Glomerular endothelial cell (primary cell): ENCODE results near the gene LRRC2. TPM values are rescaled to one million over a fixed set of nuclear protein-coding genes. Genes with fewer than 3 reads are reported as not detected.
A peak's percentile ranks its signal among the peaks of the same experiment; 100 is the strongest.
"Not testable (repeated sequence)": the region's sequence is repeated elsewhere in the genome, so short reads cannot be mapped to it uniquely, and the experiment has no call there.

ENCODE experiments used
- DNase-seq: peaks from one replicate; pipeline ENCODE4 v3.0.0-alpha.2; 2011; ENCODE audit warnings: low read depth, low spot score; ENCODE audit errors: extremely low read depth
- total RNA-seq: library from RNA; depleted of rRNA; stranded (reverse); fragments of >200 nt; gene quantifications from 2 replicates; pipeline ENCODE4 v1.2.3, GENCODE V29; 2015

LRRC2 gene
- total RNA-seq, 1 donor from 2014 or later: 0.41 TPM

DNA sequence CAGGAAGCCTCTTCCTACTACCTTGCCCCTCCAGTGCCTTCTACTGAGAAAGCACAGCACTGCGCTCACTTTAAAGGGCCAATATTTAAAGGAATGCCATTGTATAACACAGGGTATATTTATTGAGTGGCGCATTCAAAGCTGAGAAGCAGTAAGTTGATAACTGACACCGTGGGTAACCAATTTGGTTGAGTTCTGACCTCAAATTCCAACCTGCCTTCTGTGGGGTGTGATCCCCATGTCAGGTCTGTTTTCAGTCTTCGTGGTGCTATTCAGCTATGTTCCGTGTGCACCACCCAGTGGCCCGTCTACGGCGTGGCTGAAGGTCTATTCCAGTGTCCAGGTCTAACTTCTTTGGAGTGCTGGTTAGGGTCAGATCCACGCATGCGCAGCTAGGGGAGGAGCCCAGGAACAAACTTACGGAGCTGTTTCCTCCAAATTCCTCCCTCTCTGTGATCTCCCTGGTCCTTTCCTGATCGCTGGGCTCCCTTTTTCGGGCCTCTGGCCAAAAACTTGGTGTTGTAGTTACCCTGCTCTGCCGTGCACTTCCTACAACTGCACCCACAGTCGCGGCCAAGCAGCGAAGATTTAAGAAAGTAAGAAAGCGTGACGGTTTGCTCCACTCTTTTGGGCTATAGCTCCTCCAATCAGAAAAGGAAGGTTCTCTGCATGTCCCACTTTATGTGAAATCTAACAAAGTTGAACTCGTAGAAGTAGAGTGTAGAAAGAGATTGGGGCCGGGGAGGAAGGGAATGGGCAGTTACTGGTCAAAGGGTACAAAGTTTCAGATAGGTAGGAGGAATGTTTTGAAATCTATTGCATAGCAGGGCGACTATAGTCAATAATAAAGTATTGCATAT, 7.7 kb downstream of the LRRC2 start:
- peak; percentile 68 for DNase-seq

DNA sequence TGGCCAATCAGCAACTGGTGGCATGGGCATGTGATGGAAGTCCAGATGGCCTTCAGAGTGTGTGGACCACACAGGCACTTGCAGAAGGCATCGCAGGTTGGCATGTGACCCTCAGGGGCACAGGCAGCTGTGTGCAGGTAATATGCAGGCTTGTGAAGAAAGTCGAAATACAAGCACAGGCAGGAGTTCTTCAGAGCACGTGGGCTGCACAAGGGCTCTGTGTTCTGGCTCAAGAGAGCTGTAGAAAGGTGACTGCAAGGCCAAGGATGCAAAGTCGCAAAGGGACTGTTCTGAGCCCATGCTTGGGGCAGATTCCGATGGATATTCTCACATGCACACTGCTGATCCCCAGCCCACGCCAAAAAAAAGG, 8.3 kb downstream of the LRRC2 start:
- no peak for DNase-seq

DNA sequence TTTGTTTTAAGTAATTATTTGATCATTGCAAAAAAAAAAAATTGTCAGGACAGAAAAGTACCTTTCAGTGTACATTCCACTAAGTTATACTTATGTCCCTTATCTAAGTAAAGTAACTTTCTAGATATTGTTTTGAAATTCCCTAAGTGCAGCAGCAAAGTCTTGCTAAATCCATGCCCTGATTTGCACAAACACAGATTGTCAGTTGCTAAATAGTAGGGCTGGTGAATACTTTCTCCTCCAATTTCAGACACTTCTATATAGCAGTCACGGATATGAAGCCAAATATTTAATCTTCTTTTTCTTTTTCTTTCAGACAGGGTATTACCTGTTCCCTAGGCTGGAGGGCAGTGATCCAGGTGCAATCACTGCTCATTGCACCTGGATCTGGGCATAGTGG, 12.9 kb downstream of the LRRC2 start:
- DNase-seq: no peak

DNA sequence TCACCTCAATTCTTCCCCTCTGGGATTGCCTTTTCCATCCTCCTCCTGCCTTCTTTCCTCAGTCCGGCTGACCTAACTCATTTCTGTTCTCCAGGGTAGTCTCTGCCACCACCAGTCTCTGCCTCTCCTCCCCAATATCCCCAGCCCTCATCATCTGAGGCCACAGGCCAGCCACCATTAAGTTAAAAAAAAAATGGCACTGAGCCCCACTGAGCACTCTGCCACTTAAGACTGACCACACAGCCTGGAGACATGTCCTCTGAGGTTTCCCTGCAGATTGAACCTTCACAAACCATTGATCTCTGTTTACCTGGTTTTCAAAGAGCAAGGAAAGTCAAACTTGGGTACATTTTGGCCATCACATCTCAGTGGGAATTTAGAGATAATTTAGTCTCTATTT, 13.6 kb downstream of the LRRC2 start:
- no peak for DNase-seq

DNA sequence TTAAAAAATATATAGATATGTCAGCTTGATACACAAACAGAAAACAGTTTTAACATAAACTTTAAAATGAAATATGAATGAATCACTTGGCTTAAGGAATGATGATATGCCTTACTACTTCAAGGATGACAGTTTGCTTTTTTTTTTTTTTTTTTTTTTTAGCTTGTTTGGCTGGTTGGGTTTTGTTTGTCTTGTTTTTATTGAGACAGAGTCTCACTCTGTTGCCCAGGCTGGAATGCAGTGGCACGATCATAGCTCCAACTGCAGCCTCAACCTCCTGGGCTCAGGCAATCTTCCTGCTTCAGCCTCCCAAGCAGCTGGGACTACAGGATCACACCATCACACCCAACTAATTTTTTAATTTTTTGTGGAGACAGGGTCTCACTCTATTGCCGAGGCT, 14.5 kb downstream of the LRRC2 start:
- DNase-seq: no peak

DNA sequence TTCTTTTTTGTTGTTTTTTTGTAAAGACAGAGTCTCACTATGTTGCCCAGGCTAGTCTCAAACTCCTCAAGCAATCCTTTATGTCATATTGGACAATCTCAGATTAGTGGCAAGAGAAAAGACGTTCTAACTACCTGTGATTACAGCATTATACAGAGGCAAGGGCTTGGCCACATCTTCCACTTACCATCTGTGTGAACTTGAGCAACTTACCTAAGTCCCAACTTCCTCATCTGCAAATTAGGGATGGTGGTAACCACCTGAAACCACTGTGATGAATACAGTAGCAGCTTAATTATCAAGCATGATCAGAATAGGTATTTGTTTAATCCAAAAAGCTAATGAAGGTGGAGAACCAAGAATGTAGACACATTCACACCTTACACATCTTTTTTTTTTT, 16.1 kb downstream of the LRRC2 start:
- no peak for DNase-seq

DNA sequence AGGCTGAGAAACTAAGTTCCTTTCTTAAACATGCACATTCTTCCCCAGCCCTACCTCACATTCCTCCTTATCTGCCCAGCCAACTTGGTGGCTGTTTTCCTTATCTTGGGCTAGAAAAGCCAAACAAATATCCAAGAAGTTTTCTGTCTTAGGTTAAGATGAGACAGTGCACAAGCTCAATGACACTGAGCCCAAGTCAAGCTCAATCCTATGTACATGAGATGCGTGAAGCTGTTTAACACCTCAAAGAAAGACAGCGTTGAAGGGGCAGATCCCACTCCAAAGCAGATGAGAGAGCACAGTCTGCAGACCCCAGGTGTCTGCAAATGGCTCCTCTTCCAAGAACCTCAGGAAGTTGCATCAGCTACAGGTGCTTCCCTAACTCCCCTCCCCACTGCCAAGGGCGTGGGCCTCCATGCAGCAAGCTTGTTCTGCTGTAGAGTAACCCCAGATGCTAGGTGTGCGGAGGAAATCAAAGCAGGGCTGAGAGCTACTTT, 16.6 kb downstream of the LRRC2 start:
- DNase-seq: no peak

DNA sequence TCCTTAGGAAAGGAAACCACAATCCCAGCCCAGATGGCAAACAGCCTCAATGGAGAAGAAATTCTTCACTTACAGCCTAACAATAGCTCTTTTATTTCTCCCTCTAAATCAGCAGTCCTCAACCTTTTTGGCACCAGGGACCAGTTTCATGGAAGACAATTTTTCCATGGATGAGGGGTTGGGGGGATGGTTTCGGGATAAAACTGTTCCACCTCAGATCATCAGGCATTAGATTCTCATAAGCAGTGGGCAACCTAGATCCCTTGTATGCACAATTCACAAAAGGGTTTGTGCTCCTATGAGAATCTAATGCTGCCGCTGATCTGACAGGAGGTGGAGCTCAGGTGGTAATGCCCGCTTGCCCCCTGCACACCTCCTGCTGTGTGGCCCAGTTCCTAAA, 17.5 kb downstream of the LRRC2 start:
- DNase-seq: not testable (repeated sequence)

DNA sequence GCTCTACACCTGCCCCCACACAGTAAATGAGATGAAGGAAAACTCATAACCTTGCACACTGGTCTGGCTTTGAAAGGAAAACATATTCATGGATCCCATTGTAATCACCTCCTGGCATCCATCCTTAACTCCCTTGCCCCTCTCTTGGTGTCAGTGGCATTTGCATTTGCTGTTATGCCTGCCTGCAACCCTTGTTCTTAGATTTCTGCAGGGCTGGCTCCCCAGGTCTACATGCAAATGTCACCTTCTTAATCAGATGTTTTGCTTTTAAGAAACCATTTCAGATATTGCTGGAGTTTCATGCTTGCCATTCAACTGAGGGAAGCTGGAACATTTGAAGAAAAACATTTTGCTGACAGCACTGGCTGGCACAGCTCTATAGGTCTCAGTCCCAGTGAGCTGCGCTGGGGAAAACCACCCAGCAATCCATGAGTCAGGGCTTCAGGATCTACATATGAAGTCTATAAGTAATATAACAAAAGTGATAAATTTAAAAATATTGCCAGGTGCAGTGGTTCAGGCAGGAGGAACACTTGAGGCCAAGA, 19.1 kb downstream of the LRRC2 start:
- no peak for DNase-seq

DNA sequence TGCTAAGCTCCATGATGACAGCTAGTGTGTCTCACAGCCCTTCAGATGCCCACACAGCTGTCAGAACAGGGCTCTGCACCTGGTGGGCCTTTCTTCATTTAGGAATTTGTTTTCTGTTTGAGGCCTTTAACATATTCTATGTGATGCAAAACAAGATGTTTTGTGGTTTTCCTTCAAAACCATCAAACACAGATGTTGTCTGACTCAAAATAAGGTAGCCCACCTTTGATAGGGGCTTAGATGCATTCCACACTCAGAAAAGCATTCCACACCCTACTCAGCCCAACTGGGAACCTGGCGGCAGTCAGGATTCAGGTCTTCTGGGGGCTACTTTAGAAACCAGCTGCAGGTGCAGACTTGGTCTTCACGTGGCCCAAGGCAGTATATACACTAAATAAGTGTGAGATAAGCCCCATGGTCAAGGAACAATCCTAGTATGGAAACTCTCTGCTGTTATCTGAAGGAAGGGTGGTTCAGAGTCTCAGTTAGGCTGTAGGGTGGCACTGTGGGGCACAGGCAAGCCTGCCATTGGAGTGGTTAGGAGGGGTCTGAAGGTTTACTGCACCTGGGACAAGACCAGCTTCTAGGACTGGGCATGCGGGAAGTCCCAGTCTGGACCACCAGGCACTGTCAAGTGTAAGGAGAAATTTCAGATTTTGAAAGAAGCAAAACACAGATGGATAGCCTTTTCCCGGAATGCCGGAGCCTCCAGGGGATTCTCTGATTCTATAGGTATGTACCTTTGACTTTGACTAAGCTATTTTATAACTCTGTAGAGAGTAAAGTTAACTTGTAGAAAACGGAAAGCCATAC, 20.1 kb downstream of the LRRC2 start:
- DNase-seq: no peak

DNA sequence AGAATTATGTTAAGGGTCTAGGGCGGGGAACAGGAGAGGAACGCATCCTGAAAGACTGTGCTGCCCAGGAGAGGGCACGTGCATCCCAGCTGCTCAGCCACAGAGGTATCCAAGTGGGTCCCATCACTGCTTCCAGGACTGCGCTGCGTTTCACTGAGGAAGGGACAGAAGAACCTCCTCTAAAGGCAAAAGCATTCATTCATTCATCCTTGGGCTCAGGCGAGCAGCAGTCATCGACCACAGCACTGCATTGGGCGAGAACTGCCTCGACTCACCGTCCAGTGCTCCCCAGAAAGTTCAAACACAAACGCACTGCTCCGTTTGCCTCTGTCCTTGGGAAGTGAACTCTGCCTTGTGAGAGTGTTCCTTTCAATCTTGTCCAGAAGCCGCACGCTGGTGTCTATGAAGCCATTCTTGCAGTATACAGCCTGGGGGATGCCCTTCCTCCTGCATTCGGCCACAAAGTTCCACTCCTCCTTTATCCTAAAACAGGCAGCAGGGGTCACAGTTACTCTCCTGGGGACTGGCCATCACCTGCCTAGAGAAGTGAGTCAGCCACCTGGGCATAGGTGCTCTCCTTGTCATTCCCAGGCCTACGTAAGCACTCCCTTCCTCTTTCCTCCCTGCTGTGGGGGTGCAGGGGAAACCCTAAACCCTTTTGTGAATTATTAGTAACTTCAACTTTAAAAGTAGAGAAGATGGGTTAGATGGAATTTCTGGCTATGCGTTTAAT, 21.2 kb downstream of the LRRC2 start:
- DNase-seq: no peak

DNA sequence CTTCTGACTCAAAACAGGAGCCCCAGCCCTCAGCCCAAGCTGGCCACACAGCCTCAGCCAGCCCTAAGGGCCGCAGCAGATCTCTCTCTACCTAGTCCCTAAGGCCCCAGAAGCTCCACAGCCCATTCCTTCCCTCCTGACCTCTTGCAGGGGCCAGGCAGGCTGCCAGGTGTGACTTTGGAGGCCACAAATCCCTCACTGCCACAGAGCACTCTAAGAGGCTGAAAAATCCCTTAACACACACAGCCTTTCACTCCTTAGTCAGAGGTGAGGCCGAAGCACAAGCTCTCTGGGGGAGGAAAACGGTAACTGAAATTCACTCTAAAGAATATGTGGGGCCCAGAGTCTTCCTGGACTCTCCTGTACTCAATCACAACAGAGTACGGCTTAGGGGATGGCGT, 23.3 kb downstream of the LRRC2 start:
- DNase-seq: no peak

DNA sequence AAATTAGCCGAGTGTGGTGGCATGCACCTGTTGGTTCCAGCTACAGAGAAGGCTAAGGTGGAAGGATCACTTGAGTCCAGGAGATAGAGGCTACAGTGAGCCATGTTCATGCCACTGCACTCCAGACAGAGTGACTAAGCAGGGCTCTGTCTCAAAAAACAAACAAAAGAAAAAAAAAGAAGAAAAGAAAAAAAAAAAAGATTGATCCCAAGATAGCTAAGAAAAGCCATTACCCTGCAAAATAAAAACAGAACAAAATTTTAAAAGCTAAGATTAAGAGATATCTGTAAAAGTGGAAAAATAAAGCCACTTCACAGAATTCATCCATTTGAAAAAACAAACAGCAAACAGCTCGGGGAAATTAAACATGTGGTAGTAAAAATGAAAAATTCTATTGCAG, 23.8 kb downstream of the LRRC2 start:
- DNase-seq: no peak

DNA sequence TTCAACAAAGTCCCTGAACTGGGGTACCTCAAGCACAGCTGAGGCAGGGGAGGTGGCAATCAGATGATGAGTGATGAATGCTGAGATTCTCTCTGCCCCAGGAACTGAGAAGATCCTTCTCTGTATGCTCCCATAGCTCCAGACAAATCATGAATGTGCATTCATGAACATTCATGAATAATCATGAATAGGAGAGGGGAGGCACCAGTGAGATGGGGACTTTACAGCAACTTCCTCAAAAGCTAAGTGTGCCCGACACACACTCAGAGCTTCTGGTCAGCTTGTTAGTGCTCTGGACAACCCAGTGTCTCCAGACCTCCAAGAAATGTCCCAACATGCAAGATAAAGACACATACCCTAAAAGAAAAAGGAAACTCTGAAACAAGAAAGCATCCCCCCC, 24.3 kb downstream of the LRRC2 start:
- DNase-seq: no peak

DNA sequence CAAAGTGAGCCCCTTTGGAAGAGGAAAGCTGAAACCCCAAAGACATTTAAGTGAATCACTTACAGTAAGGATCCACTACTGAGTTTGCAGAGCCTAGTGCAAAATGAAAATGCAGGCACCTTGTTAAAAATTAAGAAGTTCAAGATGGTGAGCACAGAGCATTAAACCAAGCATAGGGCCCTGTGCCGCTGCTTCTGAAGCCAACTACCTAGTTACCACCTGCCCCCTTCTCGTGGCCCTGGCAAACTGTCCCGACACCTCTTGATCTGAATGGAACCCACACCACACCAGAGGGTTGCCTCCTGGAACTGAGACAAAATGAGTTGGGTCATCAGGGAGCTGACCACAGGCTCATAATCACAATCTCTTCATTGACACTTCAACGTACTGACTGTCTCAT, 25.6 kb downstream of the LRRC2 start:
- no peak for DNase-seq

DNA sequence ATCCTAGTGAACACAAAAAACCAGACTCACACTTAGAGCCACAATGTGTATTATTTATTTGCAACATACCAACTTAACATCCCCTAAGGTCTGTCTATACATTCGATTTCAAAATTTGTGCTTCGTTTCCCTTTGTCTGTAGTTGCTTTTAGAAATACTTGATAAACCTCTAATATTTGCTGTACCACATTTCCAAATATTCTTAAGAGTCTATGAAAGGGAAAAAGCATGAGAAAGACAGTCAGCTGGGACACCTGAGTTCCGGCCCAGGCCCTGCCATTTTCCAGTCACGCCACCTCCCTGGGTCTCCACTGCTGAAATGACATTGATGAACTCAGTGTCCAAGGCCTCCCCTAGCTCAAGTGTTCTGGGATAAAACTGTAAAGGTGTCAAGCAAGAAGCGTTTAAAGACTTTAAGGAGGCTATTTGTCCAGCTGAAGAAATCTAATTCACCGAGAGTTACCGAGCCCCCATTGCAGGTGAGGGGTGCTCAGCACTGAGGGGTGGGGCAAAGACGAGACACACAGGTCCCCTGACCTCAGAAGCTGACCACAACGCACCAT, 26.6 kb downstream of the LRRC2 start:
- no peak for DNase-seq

DNA sequence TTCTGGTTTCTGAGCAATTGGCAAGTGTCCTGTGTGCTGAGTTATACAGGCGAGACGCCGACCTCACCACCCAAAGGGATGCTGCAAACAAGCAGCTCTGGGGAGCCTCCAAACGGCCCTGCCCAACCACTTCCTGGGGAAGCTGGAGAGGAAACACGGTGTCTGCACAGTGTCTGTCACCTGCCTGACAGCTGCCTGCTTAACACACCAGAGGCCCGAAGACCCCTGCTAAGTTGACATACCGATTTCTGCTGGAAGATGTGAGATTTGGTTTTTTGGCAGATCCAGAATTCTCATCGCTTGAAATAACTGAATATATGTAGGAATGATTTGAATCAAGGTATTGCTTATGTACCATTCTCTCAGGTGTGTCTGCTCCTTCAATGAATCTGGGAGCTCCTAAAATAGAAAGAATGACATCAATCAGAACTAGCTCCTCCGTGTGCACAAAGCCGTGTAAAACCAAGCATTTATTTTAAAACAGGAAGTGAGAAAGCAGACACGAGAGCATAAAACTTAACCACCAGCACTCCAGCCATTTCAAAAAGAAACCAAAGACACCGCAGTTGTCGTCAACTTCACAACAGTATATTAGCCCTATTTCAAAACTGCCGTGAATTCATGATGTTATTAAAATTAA, 27.2 kb downstream of the LRRC2 start:
- no peak for DNase-seq

DNA sequence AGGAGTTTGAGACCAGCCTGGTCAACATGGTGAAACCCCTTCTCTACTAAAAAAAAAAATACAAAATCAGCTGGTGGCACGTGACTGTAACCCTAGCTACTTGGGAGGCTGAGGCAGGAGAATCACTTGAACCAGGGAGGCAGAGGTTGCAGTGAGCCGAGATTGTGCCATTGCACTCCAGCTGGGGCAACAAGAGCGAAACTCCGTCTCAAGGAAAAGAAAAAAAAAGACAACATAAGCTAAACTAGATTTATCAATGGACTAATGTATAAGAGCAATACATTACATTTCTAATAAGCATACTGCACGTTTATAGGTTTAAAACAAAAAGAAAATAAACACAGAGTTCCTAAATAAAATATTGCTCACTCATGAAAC, 27.7 kb downstream of the LRRC2 start:
- not testable (repeated sequence) for DNase-seq

DNA sequence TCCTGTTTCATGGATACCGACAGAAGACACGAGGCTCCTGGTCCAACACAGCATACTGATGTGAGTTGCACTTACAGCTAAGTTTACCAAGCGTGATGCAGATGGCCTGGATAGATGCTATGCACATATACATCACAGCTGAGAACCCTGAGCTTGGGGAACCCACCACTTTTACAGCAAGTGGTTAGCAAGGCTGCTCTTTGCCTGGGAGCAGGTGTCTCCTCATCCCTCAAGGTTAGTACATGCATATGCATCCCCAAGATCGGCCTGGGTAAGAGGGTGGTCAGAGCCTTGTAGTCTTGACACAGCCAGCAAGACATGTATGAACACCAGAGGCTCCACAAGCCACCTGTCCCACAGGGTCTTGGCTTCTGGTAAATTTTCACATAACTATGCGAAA, 28.3 kb downstream of the LRRC2 start:
- DNase-seq: no peak

DNA sequence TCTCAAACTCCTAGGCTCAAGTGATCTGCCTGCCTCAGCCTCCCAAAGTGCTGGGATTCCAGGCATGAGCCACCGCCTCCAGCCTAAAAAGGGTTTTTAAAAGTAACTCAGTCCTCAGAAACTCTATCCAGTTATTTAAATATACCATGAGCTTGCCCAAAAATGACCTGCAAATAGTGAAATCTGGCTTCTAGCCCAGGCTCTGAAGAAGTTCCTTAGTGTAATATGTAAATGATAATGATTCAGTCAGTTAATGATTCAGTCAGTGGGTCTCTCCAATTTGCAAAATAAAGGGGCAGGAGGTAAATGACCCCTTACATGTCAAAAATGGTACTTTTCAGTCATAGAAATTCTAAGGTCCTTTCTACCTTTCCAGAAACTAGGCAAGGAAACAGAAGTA, 28.8 kb downstream of the LRRC2 start:
- no peak for DNase-seq
